GM13977 (cell line): ENCODE measurements around the gene GRM4.

ENCODE experiments used
- DNase-seq: peaks from one replicate; pipeline ENCODE4 v3.0.0; 2012; ENCODE audit warnings: low spot score
- in situ Hi-C: fragments of 300-500 bp; cut with MboI; formaldehyde crosslinking; loops from one replicate; pipeline ENCODE4 v1.12.0; 2022; ENCODE audit warnings: low sequenced_read_pairs, low pct_unique_long_range_greater_than_20kb, mixed read lengths, inconsistent platforms; ENCODE audit not compliant: unreplicated experiment
- TF ChIP-seq, protein P1 (sequence below): IDR thresholded peaks from 2 replicates; pipeline ENCODE4 v1.5.1; 2012; ENCODE audit warnings: mild to moderate bottlenecking, control low read depth; ENCODE audit not compliant: insufficient read depth; ENCODE audit errors: extremely low read depth, missing control alignments

The GRM4 gene

DNA sequence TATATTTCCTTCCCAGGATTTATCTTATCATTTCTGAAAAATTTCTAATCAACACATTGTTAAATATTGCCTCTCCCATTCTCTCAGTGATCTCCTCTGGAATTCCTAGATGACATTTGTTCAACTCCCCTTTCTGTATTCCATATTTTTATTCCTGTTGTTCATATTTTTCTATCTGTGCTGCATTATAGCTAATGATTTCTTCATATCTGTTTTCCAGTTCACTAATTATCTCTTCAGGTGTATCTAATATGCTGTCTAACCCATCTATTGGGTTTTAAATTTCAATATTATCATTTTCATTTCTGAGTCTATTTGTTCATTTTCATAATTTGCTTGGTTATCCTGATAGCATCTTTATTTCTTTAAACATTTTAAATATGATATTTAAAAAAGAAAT, 141.9 kb downstream of the GRM4 start:
- TF ChIP-seq, protein P1, sequence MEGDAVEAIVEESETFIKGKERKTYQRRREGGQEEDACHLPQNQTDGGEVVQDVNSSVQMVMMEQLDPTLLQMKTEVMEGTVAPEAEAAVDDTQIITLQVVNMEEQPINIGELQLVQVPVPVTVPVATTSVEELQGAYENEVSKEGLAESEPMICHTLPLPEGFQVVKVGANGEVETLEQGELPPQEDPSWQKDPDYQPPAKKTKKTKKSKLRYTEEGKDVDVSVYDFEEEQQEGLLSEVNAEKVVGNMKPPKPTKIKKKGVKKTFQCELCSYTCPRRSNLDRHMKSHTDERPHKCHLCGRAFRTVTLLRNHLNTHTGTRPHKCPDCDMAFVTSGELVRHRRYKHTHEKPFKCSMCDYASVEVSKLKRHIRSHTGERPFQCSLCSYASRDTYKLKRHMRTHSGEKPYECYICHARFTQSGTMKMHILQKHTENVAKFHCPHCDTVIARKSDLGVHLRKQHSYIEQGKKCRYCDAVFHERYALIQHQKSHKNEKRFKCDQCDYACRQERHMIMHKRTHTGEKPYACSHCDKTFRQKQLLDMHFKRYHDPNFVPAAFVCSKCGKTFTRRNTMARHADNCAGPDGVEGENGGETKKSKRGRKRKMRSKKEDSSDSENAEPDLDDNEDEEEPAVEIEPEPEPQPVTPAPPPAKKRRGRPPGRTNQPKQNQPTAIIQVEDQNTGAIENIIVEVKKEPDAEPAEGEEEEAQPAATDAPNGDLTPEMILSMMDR = no peak
- in situ Hi-C loops = no loop called here
- no peak for DNase-seq

DNA sequence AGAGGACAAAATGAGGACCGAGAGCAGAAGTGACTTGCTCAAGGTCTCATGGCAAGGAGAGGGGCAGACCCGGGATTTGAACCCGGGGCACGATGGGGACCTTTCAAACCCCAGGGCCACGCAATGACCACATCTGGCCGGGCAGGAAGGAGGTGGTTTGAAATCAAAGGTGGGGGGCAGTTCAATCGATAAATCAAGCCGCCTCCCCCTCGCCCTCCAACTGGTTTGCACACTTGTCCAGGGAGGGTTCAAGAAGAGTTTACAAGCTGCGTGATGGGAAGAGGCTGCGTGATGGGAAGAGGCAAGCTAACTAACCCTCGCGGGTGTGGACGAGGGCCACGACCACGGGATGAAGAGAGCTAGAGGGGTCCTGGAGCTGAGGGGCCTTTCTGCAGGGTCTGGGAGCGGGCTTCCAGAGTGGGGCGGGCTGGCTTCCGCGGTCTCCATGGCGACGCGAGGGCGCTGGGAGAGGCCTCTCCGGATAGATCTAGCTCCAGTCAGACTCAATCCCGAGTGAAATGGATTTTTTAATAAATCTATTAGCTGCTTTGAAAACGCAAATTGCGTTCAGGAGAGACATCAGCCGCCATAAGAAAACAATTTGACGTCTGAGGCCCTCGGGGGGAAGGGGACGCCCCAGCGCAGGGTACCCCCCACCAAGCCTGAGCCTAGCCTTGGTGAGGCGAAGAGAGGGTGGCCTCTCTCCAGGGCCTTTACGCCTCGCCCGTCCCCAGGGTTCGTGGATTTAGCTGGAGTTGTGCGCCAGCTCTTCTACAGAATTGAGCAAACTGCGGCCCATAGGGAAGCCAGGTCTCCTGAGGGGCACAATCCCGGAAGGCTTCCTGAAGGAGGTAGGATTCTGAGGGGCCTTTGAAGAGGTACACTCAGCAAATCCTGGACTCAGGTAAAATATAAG, 143.9 kb downstream of the GRM4 start:
- TF ChIP-seq, protein P1 = no peak
- no peak for DNase-seq
- in situ Hi-C loops = no loop called here

DNA sequence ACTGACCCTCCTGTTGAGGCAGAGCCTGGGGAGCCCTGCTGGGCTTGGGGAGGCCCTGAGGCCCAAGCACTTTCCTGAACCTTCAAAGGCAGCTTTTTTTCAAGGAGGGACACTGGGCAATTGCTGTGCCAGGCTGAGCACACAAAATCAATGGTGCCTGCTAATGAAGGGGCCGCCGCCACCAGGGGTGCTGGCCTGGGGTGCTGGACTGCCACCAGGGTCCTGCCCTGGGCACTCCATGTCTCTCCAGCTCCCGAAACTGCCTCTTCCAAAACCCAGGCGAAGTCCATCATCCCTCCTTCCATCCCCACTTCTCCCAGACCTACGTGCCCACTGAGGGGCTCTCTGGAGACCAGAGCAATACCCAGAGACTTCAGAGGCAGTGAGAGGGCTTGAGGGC, 145.6 kb downstream of the GRM4 start:
- TF ChIP-seq, protein P1 = no peak
- in situ Hi-C loops = no loop called here
- no peak for DNase-seq

DNA sequence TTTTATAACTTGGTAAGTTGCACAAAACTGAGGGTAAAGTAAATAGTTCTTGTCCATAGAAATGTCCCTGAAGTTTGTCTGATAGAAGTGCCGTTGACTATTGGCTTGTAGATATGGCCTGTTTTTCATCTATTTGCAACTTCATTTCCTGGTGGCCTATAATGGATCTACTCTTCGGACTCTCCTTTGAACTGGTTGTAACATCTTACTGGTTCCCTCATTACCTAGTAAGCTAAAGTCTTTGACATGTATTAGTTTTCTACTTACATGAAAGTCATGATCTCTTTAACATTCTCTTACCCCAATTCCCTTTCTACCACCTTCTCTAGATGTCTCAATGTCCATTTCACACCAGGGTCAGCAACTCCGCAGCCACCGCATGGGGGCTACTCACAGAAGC, 146.3 kb downstream of the GRM4 start:
- TF ChIP-seq, protein P1 = no peak
- DNase-seq = no peak
- in situ Hi-C loops = no loop called here

DNA sequence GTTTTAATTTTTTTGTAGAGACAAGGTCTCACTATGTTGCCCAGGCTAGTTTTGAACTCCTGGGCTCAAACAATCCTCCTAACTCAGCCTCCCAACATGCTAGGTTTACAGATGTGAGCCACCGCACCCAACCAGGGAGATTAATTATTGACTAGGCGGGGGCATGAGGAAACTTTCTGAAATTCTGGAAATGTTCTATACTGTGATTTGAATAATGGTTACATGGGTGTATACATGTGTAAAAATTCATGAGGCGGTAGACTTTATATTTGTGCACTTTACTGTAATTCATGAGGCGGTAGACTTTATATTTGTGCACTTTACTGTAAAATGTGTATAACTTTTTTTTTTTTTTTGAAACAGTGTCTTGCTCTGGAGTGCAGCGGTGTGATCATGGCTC, 147.2 kb downstream of the GRM4 start:
- in situ Hi-C loops = no loop called here
- TF ChIP-seq, protein P1 = no peak
- DNase-seq = no peak

DNA sequence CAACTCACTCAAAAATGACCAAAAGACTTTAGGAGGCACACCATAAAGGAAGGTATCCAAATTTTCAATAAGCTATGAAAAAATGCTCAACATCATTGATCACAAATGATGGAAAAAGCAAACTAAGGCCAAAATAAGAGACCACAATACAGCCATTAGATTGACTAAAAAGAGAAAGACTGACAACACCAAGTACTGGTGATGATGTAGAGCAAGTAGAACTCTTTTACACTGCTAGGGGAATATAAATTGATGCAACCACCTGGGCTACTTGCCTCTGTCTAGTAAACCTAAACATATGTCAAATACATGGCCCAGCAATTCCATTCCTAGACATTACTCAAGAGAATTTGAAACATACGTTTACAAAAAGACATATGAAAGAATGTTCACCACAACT, 148.6 kb downstream of the GRM4 start:
- DNase-seq = no peak
- TF ChIP-seq, protein P1 = no peak
- in situ Hi-C loops = no loop called here

DNA sequence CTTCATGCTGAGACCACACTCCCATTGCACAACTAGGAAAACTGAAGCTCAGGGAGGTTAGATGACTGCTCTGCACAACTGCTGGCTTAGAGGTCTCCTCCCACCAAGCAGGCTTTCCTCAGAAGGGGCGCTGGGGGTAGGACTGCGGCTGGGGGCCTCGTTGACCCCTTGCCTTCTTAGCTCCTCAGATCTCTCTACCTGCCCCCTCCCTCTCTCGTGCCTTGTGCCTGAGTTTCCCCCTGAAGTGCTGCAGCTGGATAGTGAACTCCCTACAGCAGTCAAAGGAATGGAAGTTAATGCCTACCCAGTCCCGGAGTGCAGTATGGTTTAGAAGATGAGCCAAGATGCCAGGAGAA, 149.8 kb downstream of the GRM4 start:
- no peak for DNase-seq
- in situ Hi-C loops = no loop called here
- TF ChIP-seq, protein P1 = no peak
